HG02588 (cell line): Measurements from ENCODE around the gene SERTM2.
"Not testable (repeated sequence)": the region's sequence is repeated elsewhere in the genome, so short reads cannot be mapped to it uniquely, and the experiment has no call there.

Source experiments
- ATAC-seq: cut with Tn5 transposase; IDR thresholded peaks from one replicate; pipeline ENCODE4 v1.9.1; 2021; ENCODE audit warnings: mild to moderate bottlenecking, moderate library complexity; ENCODE audit not compliant: unreplicated experiment

Gene SERTM2

DNA sequence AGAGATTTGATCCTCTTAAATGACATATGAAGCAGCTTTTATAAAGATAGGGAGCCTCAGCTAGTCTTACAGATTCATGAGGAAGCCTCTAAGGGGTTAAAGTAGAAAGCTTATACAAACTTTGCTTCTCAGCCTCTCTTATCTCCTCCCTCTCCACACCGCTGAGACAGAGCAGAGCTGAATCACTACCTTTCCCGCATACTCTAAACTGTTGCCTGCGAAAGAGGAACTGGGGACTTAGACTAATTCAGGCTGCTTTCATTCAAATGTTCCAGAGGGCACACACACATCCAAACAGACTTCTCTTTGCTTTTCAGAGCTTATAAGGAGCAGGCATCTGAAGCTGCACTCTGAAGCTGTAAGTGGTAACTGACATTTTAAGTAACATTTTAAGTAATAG lies at the start of gene SERTM2:
Gene SERTM2 (plus strand): TSS at position 169 of the 400 bp plus-strand sequence. CDS start 7,213 bp downstream, outside the sequence.
- peak; percentile 81 for ATAC-seq

DNA sequence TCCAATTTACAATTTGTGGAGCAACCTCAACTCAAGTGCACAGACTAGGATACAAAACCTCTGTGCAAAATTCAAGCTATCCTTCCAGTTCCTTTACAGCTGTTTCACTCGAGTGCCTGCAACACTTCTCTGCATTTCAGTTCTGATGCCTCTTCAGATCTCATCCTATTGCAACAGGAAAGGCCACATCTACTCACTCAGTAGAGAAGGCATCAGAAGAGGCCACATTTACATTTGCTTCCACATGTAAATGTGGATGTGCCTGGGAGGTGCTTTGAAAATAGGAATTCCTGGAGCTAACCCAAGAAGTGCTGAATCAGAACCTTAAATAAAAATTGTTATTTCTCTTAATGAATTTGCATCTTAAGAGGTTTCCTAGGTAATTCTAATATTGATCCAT lies 45.8 kb upstream of the SERTM2 start:
- no peak for ATAC-seq

DNA sequence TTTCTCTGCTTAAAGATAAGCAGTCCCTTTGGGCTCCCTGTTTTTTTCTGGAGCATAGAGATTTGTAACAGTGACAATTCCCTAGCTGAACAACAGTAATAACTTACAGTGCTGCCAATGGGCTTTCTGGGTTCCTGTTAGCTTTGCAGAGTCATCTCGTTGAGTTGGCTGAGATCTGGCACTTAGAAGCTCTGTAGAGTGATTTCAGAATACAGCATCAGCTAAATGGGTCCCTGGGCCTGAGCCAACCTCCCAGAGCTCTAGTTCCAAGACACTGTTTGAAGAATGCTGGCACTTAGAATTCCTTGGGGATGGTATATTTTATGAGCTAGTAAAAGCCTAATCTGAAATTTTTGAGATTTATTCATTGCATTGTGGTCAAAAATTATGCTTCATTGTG lies 43.5 kb upstream of the SERTM2 start:
- ATAC-seq, result no peak

DNA sequence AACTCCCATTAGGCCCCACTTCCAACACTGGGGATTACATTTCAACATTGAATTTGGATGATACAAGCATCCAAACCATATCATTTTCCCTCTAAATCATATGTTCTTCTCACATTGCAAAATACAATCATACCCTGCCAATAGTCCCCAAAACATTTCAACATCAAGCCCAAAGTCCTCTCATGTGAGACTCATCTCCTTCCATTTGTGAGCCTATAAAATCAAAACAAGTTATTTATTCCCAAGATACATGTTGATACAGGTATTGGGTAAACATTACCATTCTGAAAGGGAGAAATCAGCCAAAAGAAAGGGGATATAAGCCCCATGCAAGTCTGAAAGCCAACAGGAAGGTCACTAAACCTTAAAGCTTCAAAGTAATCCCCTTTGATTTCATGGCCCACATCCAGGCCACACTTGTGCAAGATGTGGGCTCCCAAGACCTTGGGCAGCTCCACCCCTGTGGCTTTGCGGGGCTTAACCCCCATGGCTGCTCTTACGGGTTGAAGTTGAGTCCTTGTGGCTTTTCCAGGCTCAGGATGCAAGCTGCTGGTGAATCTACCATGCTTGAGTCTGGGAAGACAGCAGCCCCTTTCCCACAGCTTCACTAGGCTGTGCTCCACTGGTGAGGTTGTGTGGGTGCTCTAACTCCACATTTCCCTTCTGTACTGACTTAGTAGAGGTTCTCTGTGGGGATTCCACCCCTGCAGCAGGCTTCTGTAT lies 40.6 kb upstream of the SERTM2 start:
- no peak for ATAC-seq

DNA sequence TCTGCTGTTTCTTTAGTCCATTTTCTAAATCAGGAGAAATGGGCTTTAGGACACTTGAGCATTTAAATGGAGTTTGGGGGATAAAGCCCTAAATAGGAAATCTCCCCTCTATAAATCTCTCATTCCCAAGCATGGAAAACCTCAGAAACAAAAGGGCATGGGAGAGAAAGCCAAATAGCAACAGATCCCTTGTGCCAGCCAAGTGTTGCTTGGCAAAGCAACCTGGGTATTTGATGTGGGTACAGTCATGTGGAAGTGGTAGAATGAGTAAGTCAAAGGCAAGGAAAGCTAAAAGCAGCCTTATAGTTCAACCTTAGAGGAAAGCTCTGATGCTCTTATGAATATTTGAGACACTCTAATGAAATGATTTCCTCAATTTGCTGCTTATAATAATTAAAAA lies 29.5 kb upstream of the SERTM2 start:
- no peak for ATAC-seq

DNA sequence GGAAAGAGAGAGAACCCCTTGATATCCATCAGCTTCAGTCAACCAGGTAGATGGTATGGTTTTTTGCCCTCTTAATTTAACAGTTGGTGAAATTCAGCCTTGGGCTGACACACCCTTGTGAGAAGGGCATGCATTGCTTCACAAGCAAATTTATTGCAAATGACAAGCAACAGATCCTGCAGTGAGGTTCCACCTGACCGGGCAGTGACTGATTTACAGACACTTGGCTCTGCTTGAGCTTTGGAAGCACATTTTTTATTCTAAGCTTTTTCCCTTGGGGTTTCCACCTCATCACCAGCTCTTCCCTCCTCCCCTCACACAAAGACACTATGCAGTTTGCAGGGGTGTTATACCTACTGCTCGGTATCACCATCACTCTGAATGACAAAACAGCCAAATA lies 28.3 kb upstream of the SERTM2 start:
- ATAC-seq, result no peak

DNA sequence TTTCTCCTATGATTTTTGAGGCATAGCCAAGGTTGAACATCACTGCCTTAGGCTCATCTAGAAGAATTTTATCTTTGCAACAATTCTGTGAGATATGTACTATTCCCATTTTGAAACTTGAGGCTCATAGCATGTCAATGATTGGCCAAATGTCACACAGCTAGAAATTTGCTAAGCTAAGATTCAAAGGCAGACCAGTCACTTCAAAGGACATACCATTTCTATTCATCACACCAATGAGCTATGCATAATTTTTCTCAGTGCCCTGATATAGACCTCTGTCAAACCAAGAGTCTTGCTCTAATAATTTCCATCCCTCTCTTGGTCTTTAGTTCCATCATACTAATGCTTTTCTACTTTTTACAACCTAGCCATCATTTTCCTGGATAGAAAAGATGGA lies 27.6 kb upstream of the SERTM2 start:
- ATAC-seq, result no peak

DNA sequence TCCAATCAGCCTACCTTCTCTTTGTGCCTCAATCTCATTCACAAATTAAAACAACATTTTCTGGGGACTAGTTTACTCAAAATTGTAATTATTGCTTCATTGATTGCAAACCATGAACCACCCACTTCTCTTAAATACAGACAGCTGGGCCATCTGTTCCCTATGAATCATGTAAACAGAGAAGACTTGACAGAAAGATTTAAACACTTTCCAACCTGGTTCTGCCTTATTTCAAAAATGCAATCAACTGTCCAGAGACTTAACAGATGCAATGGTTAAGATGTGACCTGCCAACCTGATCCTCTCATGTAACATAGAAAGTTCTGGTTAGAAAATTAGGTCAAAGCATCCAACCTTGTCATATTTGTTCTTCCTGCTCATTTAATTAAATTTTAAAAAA lies 20.8 kb upstream of the SERTM2 start:
- ATAC-seq, result no peak

DNA sequence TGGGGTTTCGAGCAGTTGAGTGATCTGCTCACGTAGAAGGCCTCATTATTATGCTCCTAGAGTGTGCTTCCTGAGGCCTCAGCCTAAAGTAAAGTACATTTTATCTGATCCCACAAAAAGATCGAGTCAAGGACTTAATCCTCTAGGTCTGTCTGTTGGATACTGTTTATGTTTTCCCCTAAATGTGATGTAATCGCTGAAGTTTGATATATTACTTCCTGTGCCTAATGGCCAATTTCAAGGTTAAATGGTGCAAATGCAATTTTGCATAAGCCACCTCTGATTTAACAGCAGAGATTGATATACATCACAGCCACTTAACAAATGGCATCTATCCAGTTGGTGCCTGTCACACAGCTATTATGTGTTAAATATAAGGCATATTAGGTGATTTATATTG lies 19.4 kb upstream of the SERTM2 start:
- ATAC-seq, result no peak

DNA sequence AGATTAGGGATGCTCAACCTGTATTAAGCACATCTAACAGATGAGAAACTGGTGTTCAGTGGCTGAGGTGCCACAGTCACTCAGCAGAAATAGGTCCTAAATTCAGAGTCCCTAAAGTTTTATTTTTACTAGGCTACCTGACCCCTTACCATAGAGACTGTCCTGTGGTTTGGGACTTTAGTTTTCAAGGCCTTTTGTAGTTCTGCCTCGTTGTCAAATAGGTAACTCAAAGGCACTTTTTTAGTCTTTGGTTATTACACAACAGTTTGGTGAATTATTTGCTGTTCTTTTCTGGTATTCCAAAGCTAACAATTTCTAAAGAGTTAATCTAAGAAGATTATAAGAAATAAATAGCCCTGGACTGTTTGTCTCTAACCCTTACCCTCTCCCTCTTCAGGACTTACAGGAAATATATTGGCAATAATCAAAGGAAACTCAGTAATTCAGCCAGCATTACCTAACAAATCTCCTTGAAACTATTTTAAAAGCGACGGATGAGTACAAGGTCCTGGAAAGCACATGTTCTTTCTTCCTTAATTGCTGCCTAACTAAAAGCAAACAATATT lies 12.8 kb upstream of the SERTM2 start:
- ATAC-seq, result no peak

DNA sequence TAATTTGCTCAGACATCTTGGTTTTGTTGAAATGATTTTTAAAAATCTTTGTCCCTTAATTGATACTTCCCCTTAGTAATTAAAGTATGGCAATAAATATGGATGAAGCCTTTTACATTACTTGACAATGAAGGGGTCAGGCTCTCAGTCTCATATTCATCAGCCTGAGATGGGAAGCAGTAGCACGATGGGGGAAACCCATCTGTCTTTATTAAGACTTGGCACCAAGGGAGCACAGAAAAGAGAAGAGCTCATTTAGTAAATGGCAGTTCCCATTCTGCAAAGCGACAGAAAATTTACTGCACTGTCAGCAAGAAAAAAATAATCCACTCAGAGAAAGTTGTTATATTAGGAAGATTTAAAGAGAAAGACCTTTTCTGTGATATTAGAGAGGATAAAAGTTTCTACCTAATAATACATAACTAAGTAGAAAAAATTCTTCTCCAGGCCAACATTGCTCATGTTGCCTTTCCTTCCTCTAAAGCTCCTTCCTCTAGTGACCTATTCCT lies 7.9 kb upstream of the SERTM2 start:
- no peak for ATAC-seq

DNA sequence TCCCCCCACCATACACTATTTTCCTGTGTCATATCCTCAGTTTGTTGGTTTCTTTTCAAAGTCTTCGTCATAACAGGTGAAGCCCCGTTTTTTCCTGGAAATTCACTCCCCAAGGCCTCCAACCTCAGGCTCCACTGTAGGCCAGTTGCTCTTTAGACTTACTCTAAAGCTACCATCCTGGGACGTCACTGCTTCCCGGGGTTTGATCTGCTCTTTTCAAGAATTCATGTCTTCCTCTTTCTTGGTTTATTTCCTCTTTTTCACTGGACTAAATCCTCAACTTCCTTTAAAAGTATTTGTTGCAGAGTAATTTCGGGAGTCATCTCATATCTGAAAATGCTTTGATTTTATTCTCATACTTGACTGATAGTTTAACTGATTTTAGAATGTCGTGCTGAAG lies 6.5 kb upstream of the SERTM2 start:
- no peak for ATAC-seq

DNA sequence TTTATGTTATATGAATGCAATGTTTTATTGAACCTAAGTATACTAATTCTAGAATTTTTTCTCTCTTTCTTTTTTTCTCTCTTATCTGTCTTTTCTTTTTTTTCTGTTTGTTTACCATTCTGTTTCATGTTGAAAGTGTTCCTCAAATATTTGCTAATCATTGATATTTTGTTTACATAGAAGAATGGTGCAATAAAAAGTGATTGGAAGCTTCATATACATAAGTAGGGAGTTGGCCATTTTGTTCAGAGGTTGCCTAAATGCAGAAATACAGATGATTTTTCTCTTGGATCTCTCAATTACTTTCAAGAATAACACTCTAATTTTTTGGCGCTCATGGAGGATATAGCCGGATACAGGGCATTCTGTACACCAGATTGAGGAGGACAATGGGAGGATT lies 5.7 kb upstream of the SERTM2 start:
- no peak for ATAC-seq

DNA sequence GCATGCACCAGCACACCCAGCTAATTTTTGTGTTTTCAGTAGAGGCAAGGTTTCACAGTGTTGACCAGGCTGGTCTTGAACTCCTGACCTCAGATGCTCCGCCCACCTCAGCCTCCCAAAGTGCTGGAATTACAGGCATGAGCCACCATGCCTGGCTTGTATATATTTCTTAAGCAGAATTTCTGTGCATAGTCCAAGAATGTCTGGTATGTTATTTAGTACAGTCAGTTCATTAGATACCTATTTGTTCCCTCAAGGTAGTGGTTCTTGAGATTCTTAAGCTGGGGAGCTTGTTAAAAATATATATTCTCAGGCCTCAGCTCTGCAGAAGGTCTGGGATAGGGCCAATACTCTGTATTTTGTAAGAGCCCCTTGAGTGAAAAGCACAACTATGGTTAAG lies 4.6 kb upstream of the SERTM2 start:
- no peak for ATAC-seq

DNA sequence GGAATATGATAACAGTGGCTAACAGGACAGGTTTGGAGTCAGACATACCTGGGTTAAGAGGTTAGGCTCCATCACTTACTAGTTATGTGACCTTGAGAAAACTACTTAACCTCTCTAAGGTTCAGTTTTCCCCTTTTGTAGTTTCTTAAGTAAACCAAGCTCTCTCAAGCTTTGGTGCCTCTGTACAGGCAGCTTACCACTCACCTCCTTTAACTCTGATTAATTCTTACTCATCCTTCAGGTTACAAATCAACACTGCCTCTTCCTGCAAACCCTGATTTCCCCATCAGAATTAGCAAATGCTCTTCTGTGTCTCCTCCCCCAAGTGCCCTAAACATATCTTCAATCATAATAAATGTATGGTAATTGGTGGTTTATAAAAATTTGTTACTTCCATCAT lies 3.5 kb upstream of the SERTM2 start:
- ATAC-seq, result no peak

DNA sequence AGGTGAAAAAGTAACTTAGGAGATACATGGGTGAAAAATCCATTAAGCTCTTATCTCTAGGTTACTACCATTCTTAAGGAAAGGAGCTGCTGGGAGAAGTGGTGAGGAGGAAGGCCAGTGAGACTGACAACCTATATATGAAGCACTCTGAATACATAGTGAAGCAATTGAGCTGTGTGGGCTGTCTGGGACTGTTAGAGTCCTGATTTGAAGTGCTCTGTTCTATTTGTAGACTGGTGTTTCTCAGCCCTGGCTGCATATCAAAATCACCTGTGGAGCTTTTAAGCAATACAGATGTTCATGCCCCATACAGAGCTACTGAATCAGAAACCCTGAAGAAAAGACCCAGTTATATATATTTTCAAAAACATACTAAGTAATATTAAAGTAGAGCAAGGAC lies 3.9 kb downstream of the SERTM2 start:
- no peak for ATAC-seq

DNA sequence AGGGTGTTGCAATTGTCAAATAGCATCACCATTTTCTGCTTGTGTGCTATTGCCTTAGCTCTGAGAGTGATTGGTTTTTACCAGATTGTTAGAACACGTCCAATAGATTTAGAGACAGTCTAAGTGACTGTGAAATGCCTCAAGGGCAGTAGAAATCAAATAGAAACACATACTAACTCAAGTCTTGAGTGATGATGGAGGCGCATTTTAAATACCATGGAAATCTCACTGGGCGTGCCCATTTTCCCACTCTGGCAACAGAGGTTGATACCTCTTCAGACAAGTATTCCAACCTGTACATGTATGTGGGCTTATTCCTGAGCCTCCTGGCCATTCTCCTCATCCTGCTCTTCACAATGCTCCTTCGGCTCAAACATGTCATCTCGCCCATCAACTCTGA lies 7.2 kb downstream of the SERTM2 start:
- ATAC-seq, result no peak

DNA sequence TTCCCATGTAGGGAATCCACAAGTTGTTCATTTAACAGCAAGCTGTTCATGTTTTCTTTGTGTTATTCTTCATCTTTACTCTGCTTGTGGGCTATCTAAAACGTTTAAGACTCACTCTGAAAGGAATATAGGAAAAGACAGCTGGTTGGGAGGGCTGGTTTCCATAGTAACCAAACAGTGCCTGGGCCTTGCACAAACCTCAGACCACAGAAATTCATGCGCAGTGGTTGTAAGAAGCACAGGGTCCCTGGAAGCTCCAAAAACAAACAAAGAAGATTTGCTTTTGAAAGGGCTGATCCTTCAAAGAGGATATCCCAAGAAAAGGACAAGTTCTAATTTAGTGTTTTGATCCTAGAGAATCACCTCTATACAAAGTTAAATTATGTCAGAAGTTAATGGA lies 7.8 kb downstream of the SERTM2 start:
- no peak for ATAC-seq

DNA sequence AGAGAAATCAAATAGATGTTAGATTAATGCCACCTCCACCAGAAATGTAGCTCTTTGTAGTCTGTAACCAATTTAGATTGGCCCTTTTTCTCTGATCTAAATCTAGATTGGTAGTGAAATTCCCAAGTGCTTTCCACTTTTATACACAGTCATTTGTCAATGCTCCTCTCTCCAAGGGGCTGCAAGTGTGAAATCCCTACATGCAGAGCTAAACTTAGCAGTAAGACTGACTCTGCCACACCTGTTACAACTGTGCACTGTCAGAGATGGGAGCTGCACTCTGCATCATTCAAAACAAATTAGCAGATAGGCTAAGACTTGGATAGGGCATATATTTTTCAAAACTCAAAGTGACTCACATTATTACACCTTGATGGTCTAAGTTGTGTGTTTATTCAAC lies 9.1 kb downstream of the SERTM2 start:
- no peak for ATAC-seq

DNA sequence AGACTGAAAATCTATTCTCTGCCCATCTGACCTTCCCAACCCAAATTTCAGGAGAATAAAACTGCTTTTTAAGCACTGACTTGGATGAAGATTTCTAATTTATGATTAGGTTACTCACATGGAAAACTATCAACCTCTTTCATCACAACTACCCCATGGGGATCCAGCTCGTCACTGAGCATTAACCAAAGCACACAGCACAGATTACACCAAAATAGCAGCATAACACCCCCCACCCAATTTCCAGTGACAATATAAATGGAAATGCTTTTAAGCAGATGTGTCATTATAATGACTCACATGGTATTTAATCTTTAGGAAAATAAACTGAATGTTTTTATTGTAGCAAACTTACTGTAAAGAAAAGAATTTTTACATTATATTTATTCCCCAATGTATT lies 9.7 kb downstream of the SERTM2 start:
- no peak for ATAC-seq

DNA sequence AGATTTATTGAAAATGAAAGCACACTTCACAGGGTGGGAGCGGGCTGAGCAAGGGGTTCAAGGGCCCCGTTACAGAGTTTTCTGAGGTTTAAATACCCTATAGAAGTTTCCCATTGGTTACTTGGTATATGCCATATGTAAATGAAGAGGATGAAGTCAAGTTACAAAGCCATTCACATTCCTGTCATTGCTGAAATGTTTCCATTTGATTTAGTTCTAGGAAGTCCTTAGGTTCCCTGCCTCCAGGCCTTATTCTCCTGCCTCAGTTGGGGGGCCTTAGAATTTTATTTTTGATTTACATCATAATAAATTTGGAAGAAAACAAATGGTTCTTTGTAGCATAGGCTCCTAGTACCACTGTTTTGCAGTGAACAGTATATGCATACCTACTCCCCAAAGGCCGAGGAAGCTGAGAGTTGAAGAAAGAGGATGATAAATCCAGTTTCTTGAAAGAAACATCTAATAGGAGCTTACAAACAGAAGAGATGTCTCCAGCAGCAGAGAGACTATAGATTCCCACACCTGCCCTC lies 31.8 kb downstream of the SERTM2 start:
- no peak for ATAC-seq

DNA sequence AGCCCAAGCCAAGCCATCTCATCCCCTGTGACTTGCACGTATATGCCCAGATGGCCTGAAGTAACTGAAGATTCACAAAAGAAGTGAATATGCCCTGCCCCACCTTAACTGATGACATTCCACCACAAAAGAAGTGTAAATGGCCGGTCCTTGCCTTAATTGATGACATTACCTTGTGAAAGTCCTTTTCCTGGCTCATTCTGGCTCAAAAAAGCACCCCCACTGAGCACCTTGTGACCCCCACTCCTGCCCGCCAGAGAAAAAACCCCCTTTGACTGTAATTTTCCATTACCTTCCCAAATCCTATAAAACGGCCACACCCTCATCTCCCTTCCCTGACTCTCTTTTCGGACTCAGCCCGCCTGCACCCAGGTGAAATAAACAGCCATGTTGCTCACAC lies 37.8 kb downstream of the SERTM2 start:
- not testable (repeated sequence) for ATAC-seq
